ENCODE measurements around the gene SH3BP1. TPM values are rescaled to one million over a fixed set of nuclear protein-coding genes. Genes with fewer than 3 reads are reported as not detected.

The SH3BP1 gene
- total RNA-seq, 1 donor from 2014 or later = 88.4 TPM

GRCh38 chr22:37664249-37665101, 25.0 kb downstream of the SH3BP1 start:
- DNase-seq = no peak
- H3K27ac Mint-ChIP-seq = no peak overlapping the region
- H3K9me3 Mint-ChIP-seq = no peaks in the 10 kb centered on the region
- peaks cover 36% of the 10 kb centered on the region for H3K4me1 Mint-ChIP-seq
- no peak for ATAC-seq (ENCODE audit: low read depth)
- peaks cover 30% of the 10 kb centered on the region for H3K36me3 Mint-ChIP-seq (ENCODE audit: low read depth)
- no peak for TF ChIP-seq CTCF (IDR thresholded peaks at IDR 0.05)
- H3K4me3 Mint-ChIP-seq = no peak overlapping the region
- POLR2A ChIA-PET = interaction anchor here (0.6 to 8.0 kb wide), 4 partner anchors 9 to 255 kb away, joined by 3 to 181 read pairs (median 6); partner anchors contain the start of gene LGALS1
- no peaks in the 10 kb centered on the region for H3K27me3 Mint-ChIP-seq
- CTCF ChIA-PET = interaction anchor here (1.0 to 2.2 kb wide), 3 partner anchors 8 to 21 kb away, joined by 4 to 12 read pairs (median 5); no protein-coding TSS in a partner anchor
- intact Hi-C loops (cut with micrococcal nuclease) = no loop called here

GRCh38 chr22:37665487-37665886, 26.0 kb downstream of the SH3BP1 start:
- no peak for TF ChIP-seq CTCF (IDR thresholded peaks at IDR 0.05)
- Mint-ChIP-seq H3K4me3 (no peak overlapping the region), H3K9me3 (no peaks in the 10 kb centered on the region), H3K27me3 (no peaks in the 10 kb centered on the region), H3K36me3 (ENCODE audit: low read depth) (peaks cover 31% of the 10 kb centered on the region), H3K4me1 (peaks cover 25% of the 10 kb centered on the region), H3K27ac (no peak overlapping the region)
- ChIA-PET POLR2A (interaction anchor here (1.4 kb wide), 1 partner anchor 12 kb away, joined by 4 read pairs; no protein-coding TSS in a partner anchor), CTCF (no interaction called here)
- DNase-seq (no peak), ATAC-seq (ENCODE audit: low read depth) (no peak)
- intact Hi-C loops (cut with micrococcal nuclease) = no loop called here

- ChIA-PET POLR2A (interaction anchor here (0.5 to 9.7 kb wide), 4 partner anchors 9 to 471 kb away, joined by 4 to 181 read pairs (median 7); partner anchors contain the start of gene PDXP), CTCF (interaction anchor here (0.6 kb wide), 1 partner anchor 28 kb away, joined by 3 read pairs; no protein-coding TSS in a partner anchor)
- H3K27ac Mint-ChIP-seq = no peak overlapping the region
- no peak for DNase-seq
- no peaks in the 10 kb centered on the region for H3K9me3 Mint-ChIP-seq
- H3K27me3 Mint-ChIP-seq = no peaks in the 10 kb centered on the region
- H3K4me3 Mint-ChIP-seq = no peak overlapping the region
- H3K36me3 Mint-ChIP-seq (ENCODE audit: low read depth) = peaks cover 26% of the 10 kb centered on the region
- peaks cover 28% of the 10 kb centered on the region for H3K4me1 Mint-ChIP-seq
- no peak for TF ChIP-seq CTCF (IDR thresholded peaks at IDR 0.05)
- ATAC-seq (ENCODE audit: low read depth) = no peak
- intact Hi-C loops (cut with micrococcal nuclease) = no loop called here
Measured at GRCh38 chr22:37669586-37669985, 30.1 kb downstream of the SH3BP1 start.

- Mint-ChIP-seq H3K27me3 (no peaks in the 10 kb centered on the region), H3K4me3 (peak overlapping the region; percentile 28), H3K9me3 (no peaks in the 10 kb centered on the region), H3K36me3 (ENCODE audit: low read depth) (peaks cover 4% of the 10 kb centered on the region), H3K4me1 (peaks cover 49% of the 10 kb centered on the region), H3K27ac (peak overlapping the region; percentile 78)
- ATAC-seq (ENCODE audit: low read depth) = no peak
- peak; percentile 24 for DNase-seq
- intact Hi-C loops (cut with micrococcal nuclease) = no loop called here
- ChIA-PET CTCF (interaction anchor here (1.0 to 2.2 kb wide), 4 partner anchors 9 to 29 kb away, joined by 3 to 14 read pairs (median 6); no protein-coding TSS in a partner anchor), POLR2A (interaction anchor here (0.8 to 9.7 kb wide), 3 partner anchors 12 to 29 kb away, joined by 3 to 181 read pairs (median 6); partner anchors contain the start of genes NOL12 and PDXP)
- no peak for TF ChIP-seq CTCF (IDR thresholded peaks at IDR 0.05)
Measured at GRCh38 chr22:37672206-37672919, 32.9 kb downstream of the SH3BP1 start.
